ENCODE results near the gene MAP3K13.
"Not testable (repeated sequence)": the region's sequence is repeated elsewhere in the genome, so short reads cannot be mapped to it uniquely, and the experiment has no call there.

The MAP3K13 gene

DNA sequence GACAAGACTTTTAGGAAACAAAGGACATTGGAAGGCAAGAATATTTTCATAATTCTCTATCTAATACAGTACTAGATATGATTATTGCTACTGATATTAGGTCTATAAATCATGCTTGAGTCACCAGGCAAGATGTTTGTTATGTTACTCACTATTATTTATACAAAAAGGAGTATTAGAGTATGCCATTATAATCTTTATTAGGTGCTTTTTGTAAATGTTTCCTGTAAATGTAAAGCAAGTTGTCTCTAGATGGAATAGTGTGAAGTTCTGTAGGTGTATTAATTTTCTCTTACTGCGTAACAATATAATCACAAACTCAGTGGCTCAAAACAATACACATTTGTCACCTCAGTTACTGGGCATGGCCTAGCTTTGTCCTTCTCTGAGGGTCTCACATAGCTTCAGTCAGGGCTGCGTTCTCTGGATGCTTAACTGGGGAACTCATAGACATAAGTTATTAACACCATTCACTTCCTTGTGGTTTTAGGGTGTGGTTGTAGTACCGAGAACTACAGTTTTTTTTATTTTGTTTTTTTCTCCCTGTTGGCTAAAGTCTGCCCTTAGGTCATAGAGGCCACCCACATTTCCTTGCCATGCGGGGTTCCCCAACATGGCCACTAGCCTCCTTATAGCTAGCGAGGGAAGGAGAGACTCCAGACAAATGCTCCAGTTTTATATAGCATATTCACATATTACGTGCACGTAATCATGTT is 20.3 kb upstream of the MAP3K13 start:
- peak; percentile 42 for DNase-seq

DNA sequence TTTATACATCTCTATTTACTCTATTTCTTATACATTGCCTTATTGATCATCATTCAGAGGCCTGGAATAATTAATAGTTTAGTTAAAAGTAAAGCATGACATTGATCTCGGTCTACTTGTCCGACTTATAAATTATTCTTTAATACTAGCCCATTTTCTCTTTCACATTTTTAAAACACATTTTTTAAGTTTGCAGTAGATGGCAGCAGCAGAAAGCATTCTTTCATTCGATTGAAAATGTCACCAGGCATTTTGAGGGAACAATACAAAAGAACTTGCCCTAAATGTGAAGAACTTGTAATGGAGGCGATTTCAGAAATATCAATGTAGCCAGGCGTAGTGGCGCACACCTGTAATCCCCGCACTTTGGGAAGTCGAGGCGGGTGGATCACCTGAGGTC is 15.5 kb upstream of the MAP3K13 start:
- DNase-seq, result no peak

DNA sequence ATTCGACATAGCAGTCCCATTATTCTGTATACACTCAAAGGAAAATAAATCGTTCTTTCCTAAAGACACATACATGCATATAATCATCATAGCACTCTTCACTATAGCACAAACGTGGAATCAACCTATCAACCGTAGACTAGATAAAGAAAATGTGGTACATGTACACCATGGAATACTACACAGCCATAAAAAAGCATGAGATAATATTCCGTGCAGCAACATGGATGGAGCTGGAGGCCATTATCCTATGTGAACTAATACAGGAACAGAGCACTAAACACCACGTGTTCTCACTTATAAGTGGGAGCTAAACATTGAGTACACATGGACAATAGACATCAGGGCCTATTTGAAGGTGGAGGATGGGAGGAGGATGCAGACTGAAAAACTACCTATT is 12.1 kb upstream of the MAP3K13 start:
- DNase-seq, result no peak

GRCh38 chr3:185351396-185351795 is 11.5 kb upstream of the MAP3K13 start:
- no peak for DNase-seq

GRCh38 chr3:185353225-185353624 is 9.7 kb upstream of the MAP3K13 start:
- DNase-seq, result no peak

DNA sequence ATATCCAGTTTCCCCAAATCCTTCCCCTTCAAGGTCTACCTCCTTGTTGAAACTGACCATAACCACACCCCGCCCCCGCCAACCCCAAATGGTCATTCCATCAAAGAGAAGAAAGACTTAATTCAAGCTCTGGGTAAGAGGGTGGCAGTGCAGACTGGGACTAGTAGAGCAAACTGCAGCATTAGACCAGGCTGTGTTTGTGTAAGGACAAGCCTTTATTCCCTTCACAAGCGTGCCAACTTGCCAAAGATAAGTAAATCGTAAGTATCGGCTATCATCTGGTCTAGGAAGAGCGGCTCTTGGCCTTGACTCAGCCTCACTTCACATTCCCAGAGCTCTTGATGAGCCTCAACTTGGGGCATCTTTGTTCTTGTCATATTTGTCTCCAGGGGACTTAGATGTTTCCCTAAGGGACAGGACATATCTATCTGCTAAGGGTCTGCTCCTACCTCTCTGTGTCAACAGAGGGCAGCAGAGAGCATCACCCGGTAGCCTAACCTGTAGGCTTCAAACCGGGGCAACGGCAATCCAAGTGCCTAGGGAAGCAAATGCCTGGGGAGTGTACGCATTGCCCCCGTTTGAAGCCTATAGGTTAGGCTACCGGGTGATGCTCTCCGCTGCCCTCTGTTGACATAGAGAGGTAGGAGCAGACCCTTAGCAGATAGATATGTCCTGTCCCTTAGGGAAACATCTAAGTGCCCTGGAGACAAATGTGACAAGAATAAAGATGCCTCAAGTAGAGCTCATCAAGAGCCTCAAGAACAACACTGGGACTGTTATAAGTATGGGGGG is 8.9 kb upstream of the MAP3K13 start:
- DNase-seq, result peak; percentile 81

- DNase-seq, result no peak
These were observed 6.4 kb upstream of the MAP3K13 start for GRCh38 chr3:185356499-185356898.

- DNase-seq, result no peak
These were observed 1.0 kb upstream of the MAP3K13 start for GRCh38 chr3:185361920-185362319.

DNA sequence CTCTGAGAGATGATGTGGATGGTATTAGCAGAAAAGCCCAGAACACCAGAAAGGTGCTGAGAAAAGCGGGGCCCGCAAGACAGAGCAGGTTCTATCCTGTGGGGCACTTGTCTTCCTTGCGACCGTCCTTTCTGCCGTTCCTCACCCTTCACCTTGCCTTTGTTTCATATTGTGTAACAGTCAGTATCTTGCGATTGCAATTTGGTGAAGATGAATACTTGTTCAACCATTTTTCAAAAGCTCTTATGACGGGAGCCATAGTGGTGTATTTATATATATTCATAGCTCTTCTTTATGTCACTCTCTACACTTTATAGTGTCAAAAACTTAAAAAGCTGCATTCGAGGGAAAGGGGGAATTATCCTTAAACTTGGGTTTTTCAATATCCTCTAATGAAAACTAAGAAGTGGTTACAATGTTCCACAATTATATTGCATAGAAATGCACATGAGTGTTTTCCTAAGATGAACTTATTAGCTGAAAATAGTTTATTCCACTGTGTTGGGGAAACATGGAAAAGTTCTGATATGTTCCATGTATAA is 797 bp downstream of the MAP3K13 start:
- no peak for DNase-seq

DNA sequence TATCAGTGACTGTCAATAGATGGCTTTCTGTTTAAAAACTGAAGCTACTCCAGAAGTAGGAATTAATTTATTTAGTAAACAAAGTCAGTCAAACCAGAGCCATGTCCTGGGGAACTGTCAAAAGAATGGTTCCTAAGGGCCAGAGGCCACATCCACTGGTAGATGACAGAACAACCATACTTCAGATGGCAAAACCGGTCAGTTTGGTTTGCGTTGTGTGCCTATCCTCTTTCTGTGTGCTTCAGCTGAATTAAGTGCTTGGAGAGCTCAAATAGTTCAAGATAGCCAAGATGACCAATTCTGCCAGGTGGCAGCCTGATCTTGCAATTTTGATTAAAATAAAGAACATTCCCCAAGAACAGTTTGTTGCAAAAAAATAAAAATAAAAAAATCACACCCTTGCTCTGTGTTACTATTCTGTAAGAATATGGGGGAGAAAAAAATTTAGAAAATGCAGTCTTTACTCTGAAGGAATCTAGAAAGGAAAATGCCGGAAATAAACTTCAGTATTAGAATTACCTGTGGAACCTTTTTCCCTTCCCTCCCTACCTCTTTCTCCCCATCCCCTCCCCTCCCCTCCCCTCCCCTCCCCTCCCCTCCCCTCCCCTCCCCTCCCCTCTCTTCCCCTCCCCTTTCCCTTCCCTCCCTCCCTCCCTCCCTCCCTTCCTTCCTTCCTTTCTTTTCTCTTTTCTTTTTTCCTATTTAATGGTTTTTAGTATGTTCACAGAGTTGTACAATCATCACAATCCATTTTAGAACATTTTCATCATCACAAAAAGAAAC is 2.5 kb downstream of the MAP3K13 start:
- no peak for DNase-seq

GRCh38 chr3:185366074-185366335 is 3.1 kb downstream of the MAP3K13 start:
- DNase-seq, result no peak

- no peak for DNase-seq
These were observed 4.0 kb downstream of the MAP3K13 start for GRCh38 chr3:185366913-185367312.

GRCh38 chr3:185370349-185370748 is 7.4 kb downstream of the MAP3K13 start:
- DNase-seq, result not testable (repeated sequence)

DNA sequence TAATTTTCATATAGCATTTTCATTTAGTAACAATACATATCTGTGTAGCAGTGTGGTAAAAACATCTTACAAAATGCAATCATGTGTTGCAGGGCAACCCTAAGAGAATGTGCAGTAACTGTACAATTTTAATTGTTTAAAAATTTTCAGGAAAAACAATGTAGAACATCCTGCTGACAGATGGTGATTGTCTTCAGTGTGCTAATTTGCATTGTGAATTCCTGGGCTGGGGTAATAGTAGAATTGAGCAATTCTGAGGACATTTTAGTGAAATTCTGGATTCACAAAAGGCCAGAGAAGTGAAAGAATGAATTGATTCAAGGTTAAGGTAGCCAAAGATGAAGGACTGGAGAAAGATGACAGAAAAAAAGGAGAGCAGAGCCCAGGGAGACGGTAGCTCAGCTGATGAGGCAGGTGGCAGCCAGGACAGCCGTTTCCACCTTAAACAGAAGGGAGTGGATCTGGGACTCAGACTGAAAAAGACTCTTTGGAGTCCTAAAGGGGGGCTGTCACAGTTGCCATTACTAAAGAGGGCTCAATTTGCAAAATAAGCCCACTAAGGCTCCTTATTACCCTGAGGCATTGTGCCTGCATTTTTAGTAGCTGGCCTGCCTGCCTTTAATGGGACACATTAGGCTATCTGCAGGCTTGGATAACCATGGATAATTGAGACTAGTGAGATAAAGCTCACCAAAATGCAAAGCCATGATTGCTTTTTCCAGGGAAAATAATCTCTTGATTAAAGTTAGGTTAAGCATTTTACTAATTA is 8.6 kb downstream of the MAP3K13 start:
- DNase-seq, result no peak

GRCh38 chr3:185381320-185382058 is 18.6 kb downstream of the MAP3K13 start:
- DNase-seq, result no peak

DNA sequence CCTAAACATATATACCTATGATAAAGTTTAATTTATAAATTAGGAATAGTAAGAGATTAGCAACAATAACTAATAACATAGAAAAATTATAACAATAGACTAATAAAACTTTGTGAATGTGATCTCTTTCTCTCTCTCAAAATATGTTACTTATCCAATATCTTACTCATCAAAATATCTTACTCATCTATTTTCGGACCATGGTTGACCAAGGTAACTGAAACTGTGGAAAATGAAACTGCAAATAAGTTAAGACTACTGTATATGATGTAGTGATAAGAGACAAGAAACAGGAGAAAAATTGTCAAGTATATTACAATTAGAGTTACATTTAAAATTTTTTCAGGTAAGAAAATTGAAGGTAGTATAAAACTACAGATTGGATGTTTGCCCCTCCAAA is 19.2 kb downstream of the MAP3K13 start:
- DNase-seq, result no peak

- DNase-seq, result not testable (repeated sequence)
These were observed 23.6 kb downstream of the MAP3K13 start for GRCh38 chr3:185386515-185386914.

DNA sequence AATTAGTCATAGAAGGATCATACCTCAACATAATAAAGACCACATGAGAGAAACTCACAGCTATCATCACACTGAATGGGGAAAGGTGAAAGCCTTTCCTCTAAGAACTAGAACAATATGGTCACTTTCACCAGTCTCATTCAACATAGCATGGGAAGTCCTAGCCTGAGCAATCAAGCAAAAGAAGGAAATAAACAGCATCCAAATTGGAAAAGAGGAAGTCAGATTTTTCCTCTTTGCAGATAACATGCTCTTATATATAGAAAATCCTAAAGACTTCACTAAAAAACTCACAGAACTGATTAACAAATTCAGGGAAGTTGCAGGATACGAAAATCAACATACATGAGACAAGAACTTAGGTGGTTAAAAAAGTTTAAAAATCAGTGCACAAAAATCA is 24.7 kb downstream of the MAP3K13 start:
- DNase-seq, result peak; percentile 9

GRCh38 chr3:185393055-185393454 is 30.1 kb downstream of the MAP3K13 start:
- DNase-seq, result no peak

DNA sequence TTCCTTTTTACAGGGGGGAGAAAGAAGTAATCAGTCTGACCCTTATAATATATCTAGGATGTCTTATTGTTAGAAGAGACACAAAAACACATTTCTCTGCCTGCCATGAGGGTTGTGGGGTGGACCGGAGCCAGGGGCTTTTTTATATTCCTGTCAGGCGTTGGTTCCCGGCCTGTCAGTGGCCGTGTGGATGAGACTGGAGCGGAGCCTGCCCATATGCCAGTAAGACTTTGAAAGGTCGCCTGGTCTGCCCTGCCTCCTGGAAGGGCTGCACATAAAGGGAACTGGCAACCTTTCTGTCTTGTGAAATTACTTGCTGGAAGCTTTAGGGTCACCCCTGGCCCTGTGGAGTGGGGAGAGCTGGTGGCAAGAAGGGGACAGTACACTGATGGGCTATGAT is 34.7 kb downstream of the MAP3K13 start:
- DNase-seq, result no peak

GRCh38 chr3:185399737-185400667 is 37.1 kb downstream of the MAP3K13 start:
- DNase-seq, result no peak
